Endothelial cell (in vitro differentiated cells): Measurements from ENCODE around the gene TNFRSF8. TPM values are rescaled to one million over a fixed set of nuclear protein-coding genes. Genes with fewer than 3 reads are reported as not detected.

Experiments used
- DNase-seq: peaks from one replicate; pipeline ENCODE4 v3.0.0; 2021; ENCODE audit warnings: low spot score
- H3K27ac Mint-ChIP-seq: one replicate; pipeline ENCODE4 v1.8.0; 2021; ENCODE audit warnings: mixed read lengths, inconsistent platforms; ENCODE audit not compliant: unreplicated experiment
- H3K27me3 Mint-ChIP-seq: one replicate; pipeline ENCODE4 v1.8.0; 2021; ENCODE audit warnings: mild to moderate bottlenecking, moderate library complexity, mixed read lengths, inconsistent platforms; ENCODE audit not compliant: unreplicated experiment
- H3K36me3 Mint-ChIP-seq: one replicate; pipeline ENCODE4 v1.8.0; 2021; ENCODE audit warnings: mild to moderate bottlenecking, low read depth, mixed read lengths, inconsistent platforms; ENCODE audit not compliant: unreplicated experiment
- H3K4me1 Mint-ChIP-seq: one replicate; pipeline ENCODE4 v1.8.0; 2021; ENCODE audit warnings: mild to moderate bottlenecking, mixed read lengths, inconsistent platforms; ENCODE audit not compliant: unreplicated experiment
- H3K4me3 Mint-ChIP-seq: one replicate; pipeline ENCODE4 v1.8.0; 2021; ENCODE audit warnings: mild to moderate bottlenecking, mixed read lengths, inconsistent platforms; ENCODE audit not compliant: unreplicated experiment
- H3K9me3 Mint-ChIP-seq: one replicate; pipeline ENCODE4 v1.8.0; 2021; ENCODE audit warnings: mixed read lengths, inconsistent platforms; ENCODE audit not compliant: unreplicated experiment
- total RNA-seq: library from RNA; stranded (reverse); fragmentation: NEBNext Ultra II Directional; extraction: Animal tissue kit (Norgen Biotek cat#: 25700); gene quantifications from one replicate; pipeline ENCODE4 v1.2.1, GENCODE V29; 2021; ENCODE audit not compliant: unreplicated experiment
- TF ChIP-seq, protein P1 (sequence below): fragments of 200-600 bp; sonication (generic); IDR thresholded peaks from one replicate; pipeline ENCODE4 v1.5.0; 2021; ENCODE audit warnings: antibody characterized with exemption; ENCODE audit not compliant: unreplicated experiment

Gene TNFRSF8
- total RNA-seq, 1 donor from 2014 or later, result 1.9 TPM

DNA sequence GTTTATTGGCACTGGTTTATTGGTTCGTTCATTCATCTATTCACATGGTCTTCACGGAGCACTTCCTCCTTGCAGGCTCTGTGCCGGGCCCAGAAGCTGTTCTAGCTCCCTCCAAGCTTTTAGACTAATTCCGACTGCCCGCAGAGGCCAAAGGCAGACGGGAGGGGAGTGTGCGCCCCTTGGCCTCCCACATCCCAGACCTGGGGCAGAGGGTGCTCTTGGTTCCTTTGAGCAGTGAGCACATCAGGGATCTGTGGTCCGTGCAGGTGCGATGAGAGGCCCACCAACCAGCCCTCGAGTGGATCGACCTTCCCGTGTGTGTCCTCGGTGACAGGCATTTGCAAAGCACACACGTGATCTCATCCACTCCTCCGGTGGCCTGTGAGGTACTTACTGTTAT, 65.0 kb downstream of the TNFRSF8 start:
- Mint-ChIP-seq H3K27ac (no peak overlapping the region), H3K27me3 (peaks cover 2% of the 10 kb centered on the region), H3K4me3 (no peak overlapping the region), H3K36me3 (no peaks in the 10 kb centered on the region), H3K9me3 (no peaks in the 10 kb centered on the region), H3K4me1 (peaks cover 19% of the 10 kb centered on the region)
- no peak for DNase-seq
- TF ChIP-seq, protein P1, sequence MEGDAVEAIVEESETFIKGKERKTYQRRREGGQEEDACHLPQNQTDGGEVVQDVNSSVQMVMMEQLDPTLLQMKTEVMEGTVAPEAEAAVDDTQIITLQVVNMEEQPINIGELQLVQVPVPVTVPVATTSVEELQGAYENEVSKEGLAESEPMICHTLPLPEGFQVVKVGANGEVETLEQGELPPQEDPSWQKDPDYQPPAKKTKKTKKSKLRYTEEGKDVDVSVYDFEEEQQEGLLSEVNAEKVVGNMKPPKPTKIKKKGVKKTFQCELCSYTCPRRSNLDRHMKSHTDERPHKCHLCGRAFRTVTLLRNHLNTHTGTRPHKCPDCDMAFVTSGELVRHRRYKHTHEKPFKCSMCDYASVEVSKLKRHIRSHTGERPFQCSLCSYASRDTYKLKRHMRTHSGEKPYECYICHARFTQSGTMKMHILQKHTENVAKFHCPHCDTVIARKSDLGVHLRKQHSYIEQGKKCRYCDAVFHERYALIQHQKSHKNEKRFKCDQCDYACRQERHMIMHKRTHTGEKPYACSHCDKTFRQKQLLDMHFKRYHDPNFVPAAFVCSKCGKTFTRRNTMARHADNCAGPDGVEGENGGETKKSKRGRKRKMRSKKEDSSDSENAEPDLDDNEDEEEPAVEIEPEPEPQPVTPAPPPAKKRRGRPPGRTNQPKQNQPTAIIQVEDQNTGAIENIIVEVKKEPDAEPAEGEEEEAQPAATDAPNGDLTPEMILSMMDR, result no peak

DNA sequence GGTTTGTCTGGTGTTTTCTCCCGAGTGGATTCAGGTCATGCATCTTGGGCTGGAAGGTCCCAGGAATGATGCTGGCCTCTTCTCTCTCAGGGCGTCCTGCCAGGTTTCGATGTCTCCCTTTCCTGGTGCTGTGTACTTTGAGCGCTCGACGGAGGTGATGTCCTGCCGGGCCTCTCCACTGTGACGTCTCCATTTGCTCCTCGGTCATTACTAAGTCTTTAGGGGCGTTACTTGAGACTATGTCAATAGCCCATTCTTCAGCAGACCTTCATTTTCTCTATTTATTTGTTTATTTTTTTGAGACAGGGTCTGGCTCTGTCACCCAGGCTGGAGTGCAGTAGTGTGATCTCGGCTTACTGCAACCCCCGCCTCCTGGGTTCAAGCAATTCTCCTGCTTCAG, 66.5 kb downstream of the TNFRSF8 start:
- no peaks in the 10 kb centered on the region for H3K27me3 Mint-ChIP-seq
- no peaks in the 10 kb centered on the region for H3K36me3 Mint-ChIP-seq
- TF ChIP-seq, protein P1, result no peak
- no peak overlapping the region for H3K4me3 Mint-ChIP-seq
- no peaks in the 10 kb centered on the region for H3K9me3 Mint-ChIP-seq
- DNase-seq, result no peak
- no peak overlapping the region for H3K27ac Mint-ChIP-seq
- H3K4me1 Mint-ChIP-seq, result peaks cover 19% of the 10 kb centered on the region

DNA sequence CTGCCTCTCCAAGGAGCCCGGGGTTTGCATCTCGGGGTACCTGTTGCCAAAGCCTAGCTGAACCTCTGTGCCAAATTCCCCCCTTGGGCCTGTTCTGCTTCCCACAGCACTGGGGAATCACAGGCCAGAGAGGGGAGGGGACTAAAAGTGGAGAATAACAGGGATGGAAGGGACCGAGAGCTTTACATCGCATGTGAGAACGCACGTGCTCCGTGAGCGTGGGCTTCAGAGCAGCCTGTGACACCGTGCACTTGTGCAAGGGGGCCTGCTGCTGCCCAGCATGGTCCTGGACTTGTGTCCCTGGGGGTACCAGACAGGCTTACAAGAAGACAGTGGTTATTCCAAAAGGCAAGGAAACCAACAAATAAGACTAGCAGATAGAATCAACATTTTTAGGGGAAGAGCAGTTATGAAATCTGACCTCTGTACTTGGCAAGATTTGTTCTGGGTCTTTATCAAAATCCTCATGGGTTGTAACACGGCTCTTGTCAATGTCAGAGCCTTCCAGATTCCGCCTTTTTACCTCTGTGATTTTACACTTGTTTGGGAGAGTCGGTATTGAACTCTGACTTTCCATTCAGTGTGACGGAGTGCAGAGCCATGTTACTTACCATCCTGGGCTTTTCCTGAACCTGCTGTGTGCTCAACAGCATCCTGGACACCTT, 67.5 kb downstream of the TNFRSF8 start:
- peaks cover 1% of the 10 kb centered on the region for H3K27me3 Mint-ChIP-seq
- no peak overlapping the region for H3K27ac Mint-ChIP-seq
- no peak overlapping the region for H3K4me3 Mint-ChIP-seq
- no peak for DNase-seq
- H3K4me1 Mint-ChIP-seq, result peaks cover 12% of the 10 kb centered on the region
- H3K9me3 Mint-ChIP-seq, result no peaks in the 10 kb centered on the region
- TF ChIP-seq, protein P1, result no peak
- H3K36me3 Mint-ChIP-seq, result no peaks in the 10 kb centered on the region

DNA sequence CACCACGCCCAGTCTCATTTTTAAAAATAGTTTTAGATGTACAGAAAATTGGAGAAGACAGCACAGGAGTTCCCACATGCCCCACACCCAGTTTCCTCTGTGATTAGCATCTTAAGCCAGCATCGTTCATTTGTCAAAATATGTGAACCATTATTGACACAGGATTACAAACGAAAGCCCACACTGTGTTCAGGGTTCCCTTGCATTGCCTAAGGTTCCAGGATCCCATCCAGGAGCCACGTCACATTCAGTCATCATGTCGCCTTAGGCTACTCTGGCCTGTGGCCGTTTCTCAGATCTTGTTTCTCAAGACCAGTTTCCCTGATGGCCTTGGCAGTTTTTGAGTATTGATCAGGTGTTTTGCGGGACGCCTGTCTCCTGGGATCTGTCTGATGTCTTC, 69.0 kb downstream of the TNFRSF8 start:
- DNase-seq, result no peak
- Mint-ChIP-seq H3K4me1 (no peaks in the 10 kb centered on the region), H3K27me3 (peaks cover 1% of the 10 kb centered on the region), H3K9me3 (no peaks in the 10 kb centered on the region), H3K36me3 (peaks cover 4% of the 10 kb centered on the region), H3K4me3 (no peak overlapping the region), H3K27ac (no peak overlapping the region)
- TF ChIP-seq, protein P1, result no peak

DNA sequence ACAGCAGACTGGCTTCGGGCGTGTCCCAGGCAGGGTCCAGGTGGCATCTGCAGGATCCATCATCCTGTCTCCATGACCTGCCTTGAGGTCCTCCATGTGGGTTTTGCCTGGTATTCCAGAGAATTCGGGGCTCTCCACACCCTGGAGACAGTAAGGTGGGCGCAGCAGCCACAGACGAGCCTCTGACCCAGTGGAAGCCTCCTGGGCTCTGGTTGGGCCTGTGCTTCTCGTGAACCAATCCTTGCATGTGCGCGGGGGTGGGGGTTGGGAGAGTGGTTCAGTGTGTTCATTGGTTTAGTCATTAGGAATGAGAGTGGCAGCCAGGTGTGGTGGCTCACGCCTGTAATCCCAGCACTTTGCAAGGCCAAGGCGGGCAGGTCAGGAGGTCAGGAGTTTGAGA, 71.6 kb downstream of the TNFRSF8 start:
- Mint-ChIP-seq H3K27ac (no peak overlapping the region), H3K36me3 (peaks cover 4% of the 10 kb centered on the region), H3K4me3 (no peak overlapping the region), H3K9me3 (no peaks in the 10 kb centered on the region), H3K4me1 (peaks cover 4% of the 10 kb centered on the region), H3K27me3 (peaks cover 1% of the 10 kb centered on the region)
- TF ChIP-seq, protein P1, result no peak
- no peak for DNase-seq
